Measurements from ENCODE around the gene TSHR.
"Not testable (repeated sequence)": the region's sequence is repeated elsewhere in the genome, so short reads cannot be mapped to it uniquely, and the experiment has no call there.

Gene TSHR

GRCh38 chr14:80955416-80955941, at the start of gene TSHR:
TSS of gene TSHR (plus strand) at chr14:80955621. CDS start at chr14:80955681, 60 bp downstream.
- in situ Hi-C loops (cut with MboI; ENCODE audit: low sequenced_read_pairs) = no loop called here

- in situ Hi-C loops (cut with MboI; ENCODE audit: low sequenced_read_pairs) = no loop called here
These were observed 49.1 kb upstream of the TSHR start for GRCh38 chr14:80906336-80906735.

- in situ Hi-C loops (cut with MboI; ENCODE audit: low sequenced_read_pairs) = no loop called here
These were observed 48.5 kb upstream of the TSHR start for GRCh38 chr14:80906946-80907345.

- in situ Hi-C loops (cut with MboI; ENCODE audit: low sequenced_read_pairs) = not testable (repeated sequence)
These were observed 43.4 kb upstream of the TSHR start for GRCh38 chr14:80912013-80912412.

- in situ Hi-C loops (cut with MboI; ENCODE audit: low sequenced_read_pairs) = no loop called here
These were observed 35.8 kb upstream of the TSHR start for GRCh38 chr14:80919622-80920021.

GRCh38 chr14:80923368-80923767, 32.1 kb upstream of the TSHR start:
- in situ Hi-C loops (cut with MboI; ENCODE audit: low sequenced_read_pairs) = no loop called here

GRCh38 chr14:80924365-80925103, 30.9 kb upstream of the TSHR start:
- in situ Hi-C loops (cut with MboI; ENCODE audit: low sequenced_read_pairs) = no loop called here

GRCh38 chr14:80926397-80927082, 28.9 kb upstream of the TSHR start:
- in situ Hi-C loops (cut with MboI; ENCODE audit: low sequenced_read_pairs) = no loop called here

GRCh38 chr14:80927083-80927989, 28.1 kb upstream of the TSHR start:
- in situ Hi-C loops (cut with MboI; ENCODE audit: low sequenced_read_pairs) = no loop called here

GRCh38 chr14:80930095-80930494, 25.3 kb upstream of the TSHR start:
- in situ Hi-C loops (cut with MboI; ENCODE audit: low sequenced_read_pairs) = no loop called here

GRCh38 chr14:80930836-80931389, 24.5 kb upstream of the TSHR start:
- in situ Hi-C loops (cut with MboI; ENCODE audit: low sequenced_read_pairs) = no loop called here

- in situ Hi-C loops (cut with MboI; ENCODE audit: low sequenced_read_pairs) = no loop called here
These were observed 22.1 kb upstream of the TSHR start for GRCh38 chr14:80933282-80933681.

GRCh38 chr14:80933686-80934085, 21.7 kb upstream of the TSHR start:
- in situ Hi-C loops (cut with MboI; ENCODE audit: low sequenced_read_pairs) = no loop called here

GRCh38 chr14:80940146-80940545, 15.3 kb upstream of the TSHR start:
- in situ Hi-C loops (cut with MboI; ENCODE audit: low sequenced_read_pairs) = no loop called here

- in situ Hi-C loops (cut with MboI; ENCODE audit: low sequenced_read_pairs) = no loop called here
These were observed 13.9 kb upstream of the TSHR start, which contains the start of gene CEP128 for GRCh38 chr14:80941241-80942185. TSS of gene CEP128 (minus strand) at chr14:80941738.

GRCh38 chr14:80942191-80942600, 13.2 kb upstream of the TSHR start:
- in situ Hi-C loops (cut with MboI; ENCODE audit: low sequenced_read_pairs) = no loop called here

GRCh38 chr14:80944861-80945617, 10.4 kb upstream of the TSHR start:
- in situ Hi-C loops (cut with MboI; ENCODE audit: low sequenced_read_pairs) = no loop called here

GRCh38 chr14:80946187-80946586, 9.2 kb upstream of the TSHR start:
- in situ Hi-C loops (cut with MboI; ENCODE audit: low sequenced_read_pairs) = no loop called here

GRCh38 chr14:80946797-80947196, 8.6 kb upstream of the TSHR start:
- in situ Hi-C loops (cut with MboI; ENCODE audit: low sequenced_read_pairs) = no loop called here
